Measurements from ENCODE around the gene ATP6V1E1. TPM values are rescaled to one million over a fixed set of nuclear protein-coding genes. Genes with fewer than 3 reads are reported as not detected.

Gene ATP6V1E1
- total RNA-seq, 1 donor from 2014 or later: 109 TPM

DNA sequence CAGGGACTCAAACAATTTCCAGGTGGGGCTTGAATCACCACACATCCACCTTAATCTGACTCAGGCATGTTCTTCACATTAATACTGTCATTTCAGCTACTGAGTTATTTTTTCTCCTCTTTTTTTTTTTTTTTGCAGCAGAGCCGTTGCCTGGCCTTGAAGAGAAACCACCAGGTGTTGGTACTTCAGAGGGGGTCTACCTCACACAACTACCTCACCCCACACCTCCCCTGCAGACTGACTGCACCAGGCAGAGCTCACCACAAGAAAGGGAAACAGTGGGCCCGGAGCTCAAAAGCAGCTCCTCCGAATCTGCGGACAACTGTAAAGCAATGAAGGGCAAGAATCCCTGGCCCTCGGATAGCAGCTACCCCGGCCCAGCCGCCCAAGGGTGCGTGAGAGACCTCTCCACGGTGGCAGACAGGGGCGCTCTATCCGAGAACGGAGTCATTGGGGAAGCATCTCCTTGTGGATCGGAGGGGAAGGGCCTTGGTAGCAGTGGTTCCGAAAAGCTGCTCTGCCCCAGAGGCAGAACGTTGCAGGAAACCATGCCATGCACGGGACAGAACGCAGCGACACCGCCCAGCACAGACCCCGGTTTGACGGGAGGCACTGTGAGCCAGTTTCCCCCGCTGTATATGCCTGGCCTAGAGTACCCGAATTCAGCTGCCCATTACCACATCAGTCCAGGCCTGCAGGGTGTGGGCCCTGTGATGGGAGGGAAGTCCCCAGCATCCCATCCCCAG is 80.4 kb downstream of the ATP6V1E1 start:
- no peak overlapping the region for H3K4me3 ChIP-seq (ENCODE audit: low read depth, low read length)
- no peak for TF ChIP-seq CTCF (conservative IDR thresholded peaks at IDR 0.05; ENCODE audit: low read depth, low read length)
- no peak for DNase-seq (ENCODE audit: low read depth)

- TF ChIP-seq CTCF (conservative IDR thresholded peaks at IDR 0.05; ENCODE audit: low read depth, low read length): no peak
- no peak overlapping the region for H3K4me3 ChIP-seq (ENCODE audit: low read depth, low read length)
These were observed 86.1 kb downstream of the ATP6V1E1 start for GRCh38 chr22:17542452-17542851.

More at GRCh38 chr22:17542452-17542851, 86.1 kb downstream of the ATP6V1E1 start:
- DNase-seq (ENCODE audit: low read depth): no peak

Other genes starting within 250 kb of the ATP6V1E1 start
- gene SLC25A18, start 65.3 kb downstream of the ATP6V1E1 start, total RNA-seq: not detected in 2 replicates
- 35.3 and 39.9 TPM in 2 replicates for gene BCL2L13, start 10.0 kb upstream of the ATP6V1E1 start, total RNA-seq
- 33.6 and 61.3 TPM in 2 replicates for gene BID, start 145.7 kb upstream of the ATP6V1E1 start, total RNA-seq